GM23338 (cell line): ENCODE results near the gene HEXB. TPM values are rescaled to one million over a fixed set of nuclear protein-coding genes. Genes with fewer than 3 reads are reported as not detected.

Source experiments
- ATAC-seq: fragments of 200-7000 bp; cut with Tn5 transposase; 3 replicates; pipeline ENCODE4 v1.9.1; 2020
- DNase-seq: peaks from one replicate; pipeline ENCODE4 v3.0.0-alpha.2; 2015; ENCODE audit warnings: low spot score
- H2AFZ ChIP-seq: fragments of 200-600 bp; sonication (generic); 2 replicates; pipeline ENCODE4 v1.8.0; 2016; ENCODE audit warnings: antibody characterized with exemption, mild to moderate bottlenecking, moderate library complexity
- H3F3A ChIP-seq: fragments of 200-600 bp; sonication (generic); replicated peaks from 2 replicates; pipeline ENCODE4 v1.8.0; 2017; ENCODE audit warnings: antibody characterized with exemption, mixed run types, low read depth
- H3K27ac ChIP-seq: fragments of 200-600 bp; sonication (generic); 2 replicates; pipeline ENCODE4 v1.6.1; 2016; ENCODE audit warnings: low read depth
- H3K27me3 ChIP-seq: fragments of 200-600 bp; sonication (generic); 2 replicates; pipeline ENCODE4 v1.8.0; 2016; ENCODE audit warnings: mild to moderate bottlenecking, mixed run types, moderate library complexity; ENCODE audit not compliant: insufficient read depth
- H3K36me3 ChIP-seq: fragments of 200-600 bp; sonication (generic); 2 replicates; pipeline ENCODE4 v1.8.0; 2016; ENCODE audit warnings: mild to moderate bottlenecking; ENCODE audit not compliant: insufficient read depth
- H3K4me1 ChIP-seq: fragments of 200-600 bp; sonication (generic); 2 replicates; pipeline ENCODE4 v1.8.0; 2016; ENCODE audit warnings: mild to moderate bottlenecking, moderate library complexity; ENCODE audit not compliant: insufficient read depth
- H3K4me2 ChIP-seq: fragments of 200-600 bp; sonication (generic); 2 replicates; pipeline ENCODE4 v1.7.1; 2017; ENCODE audit warnings: mixed run types
- H3K4me3 ChIP-seq: fragments of 200-600 bp; sonication (generic); 2 replicates; pipeline ENCODE4 v1.6.1; 2016; ENCODE audit warnings: mixed run types
- H3K79me2 ChIP-seq: fragments of 200-600 bp; sonication (generic); replicated peaks from 2 replicates; pipeline ENCODE4 v1.8.0; 2017; ENCODE audit warnings: mild to moderate bottlenecking; ENCODE audit not compliant: insufficient read depth
- H3K9me2 ChIP-seq: fragments of 200-600 bp; sonication (generic); 2 replicates; pipeline ENCODE4 v1.8.0; 2017; ENCODE audit not compliant: insufficient read depth
- H4K20me1 ChIP-seq: fragments of 200-600 bp; sonication (generic); replicated peaks from 2 replicates; pipeline ENCODE4 v1.8.0; 2017; ENCODE audit warnings: mild to moderate bottlenecking; ENCODE audit not compliant: insufficient read depth
- H3K27ac Mint-ChIP-seq: 2 replicates; pipeline ENCODE4 v1.8.0; 2020; ENCODE audit warnings: inconsistent platforms, mild to moderate bottlenecking, moderate library complexity, mixed read lengths
- H3K27me3 Mint-ChIP-seq: 3 replicates; pipeline ENCODE4 v1.8.0; 2022; ENCODE audit warnings: low read depth, mild to moderate bottlenecking, moderate library complexity, mixed read lengths, inconsistent platforms; ENCODE audit not compliant: insufficient read depth, poor library complexity
- H3K36me3 Mint-ChIP-seq: 3 replicates; pipeline ENCODE4 v1.8.0; 2021; ENCODE audit warnings: low read depth, mild to moderate bottlenecking, inconsistent platforms, moderate library complexity, mixed read lengths
- H3K4me1 Mint-ChIP-seq: 3 replicates; pipeline ENCODE4 v1.8.0; 2020; ENCODE audit warnings: mild to moderate bottlenecking, inconsistent platforms, mixed read lengths
- H3K4me3 Mint-ChIP-seq: 3 replicates; pipeline ENCODE4 v1.8.0; 2021; ENCODE audit warnings: moderate library complexity, mild to moderate bottlenecking, inconsistent platforms, mixed read lengths
- H3K9me3 Mint-ChIP-seq: 3 replicates; pipeline ENCODE4 v1.8.0; 2020; ENCODE audit warnings: moderate library complexity, mild to moderate bottlenecking, inconsistent platforms, mixed read lengths
- CREB1 ChIP-seq: fragments of 250-450 bp; sonication (Bioruptor Pico); IDR thresholded peaks from 2 replicates; pipeline ENCODE4 v1.5.0; 2020; ENCODE audit warnings: low read depth, mild to moderate bottlenecking, moderate library complexity
- CTCF ChIP-seq, 2 experiments: fragments of 200-600 bp in 1 of 2; sonication (generic) in 1 of 2; conservative IDR thresholded peaks; 2 replicates each; pipeline versions ENCODE4 v1.5.1 to v1.6.1; 2016 to 2017; ENCODE audit warnings: antibody characterized with exemption in 2 of 2, low read depth in 2 of 2, mild to moderate bottlenecking in 2 of 2, moderate library complexity in 1 of 2
- ETS1 ChIP-seq: IDR thresholded peaks from 2 replicates; pipeline ENCODE4 v1.6.1; 2016; ENCODE audit warnings: antibody characterized with exemption
- EZH2 ChIP-seq: fragments of 200-600 bp; sonication (generic); IDR thresholded peaks from one replicate; pipeline ENCODE4 v1.8.0; 2017; ENCODE audit warnings: antibody characterized with exemption, mild to moderate bottlenecking, low read depth; ENCODE audit not compliant: unreplicated experiment
- EZH2phosphoT487 ChIP-seq: fragments of 200-600 bp; sonication (generic); IDR thresholded peaks from one replicate; pipeline ENCODE4 v1.8.1; 2018; ENCODE audit warnings: antibody characterized with exemption; ENCODE audit not compliant: unreplicated experiment
- JUNB ChIP-seq: IDR thresholded peaks from one replicate; pipeline ENCODE4 v1.6.1; 2016; ENCODE audit warnings: antibody characterized with exemption; ENCODE audit not compliant: unreplicated experiment
- NANOG ChIP-seq: IDR thresholded peaks from 2 replicates; pipeline ENCODE4 v1.6.1; 2016; ENCODE audit warnings: antibody characterized with exemption, borderline replicate concordance
- POLR2AphosphoS5 ChIP-seq: IDR thresholded peaks from 2 replicates; pipeline ENCODE4 v1.6.1; 2016; ENCODE audit warnings: antibody characterized with exemption, low read depth
- REST ChIP-seq: IDR thresholded peaks from one replicate; pipeline ENCODE4 v1.6.1; 2018; ENCODE audit warnings: antibody characterized with exemption; ENCODE audit not compliant: unreplicated experiment
- STAT1 ChIP-seq: IDR thresholded peaks from one replicate; pipeline ENCODE4 v1.6.1; 2016; ENCODE audit warnings: antibody characterized with exemption; ENCODE audit not compliant: unreplicated experiment
- ZNF114 ChIP-seq: fragments of 250-450 bp; sonication (Bioruptor Pico); IDR thresholded peaks from 2 replicates; pipeline ENCODE4 v1.5.0; 2020; ENCODE audit warnings: mild to moderate bottlenecking, moderate library complexity
- ZNF331 ChIP-seq: fragments of 250-450 bp; sonication (Bioruptor Pico); IDR thresholded peaks from 2 replicates; pipeline ENCODE4 v1.5.0; 2020; ENCODE audit warnings: low read depth, mild to moderate bottlenecking, moderate library complexity
- ZNF462 ChIP-seq: fragments of 250-450 bp; sonication (Bioruptor Pico); IDR thresholded peaks from 2 replicates; pipeline ENCODE4 v1.5.0; 2020; ENCODE audit warnings: mild to moderate bottlenecking, moderate library complexity
- polyA plus RNA-seq: library from polyadenylated mRNA; unstranded; fragments of >200 nt; fragmentation: Nextera tagmentation; extraction: Ambion mirVana; gene quantifications from 2 replicates; pipeline ENCODE4 v1.2.1, GENCODE V29; 2016
- total RNA-seq: library from RNA; depleted of rRNA; stranded (reverse); fragments of >200 nt; shearing (Covaris generic); gene quantifications from 2 replicates; pipeline ENCODE4 v1.2.3, GENCODE V29; 2014

HEXB gene
- total and polyA plus RNA-seq, 2 experiments from 2014 or later = 49.2 to 70.8 TPM

- no peak overlapping the region for H3K4me3 Mint-ChIP-seq
- H3K4me2 ChIP-seq = no peak overlapping the region
- H2AFZ ChIP-seq = no peak overlapping the region
- H3K36me3 Mint-ChIP-seq = peaks cover 31% of the 10 kb centered on the region
- peaks cover 29% of the 10 kb centered on the region for H4K20me1 ChIP-seq
- H3F3A ChIP-seq = 0 out of 2 replicates have a peak, but pooled peaks cover 6% of the 10 kb centered on the region
- H3K27ac Mint-ChIP-seq = no peak overlapping the region
- peaks cover 44% of the 10 kb centered on the region for H3K4me1 Mint-ChIP-seq
- no peak for TF ChIP-seq EZH2phosphoT487
- TF ChIP-seq POLR2AphosphoS5 = no peak
- no peak for TF ChIP-seq ETS1
- TF ChIP-seq NANOG = no peak
- no peak for TF ChIP-seq ZNF331 (CRISPR knock-in tag)
- no peak for TF ChIP-seq ZNF462
- no peak for TF ChIP-seq EZH2
- TF ChIP-seq CREB1 (CRISPR knock-in tag) = no peak
- no peak for TF ChIP-seq JUNB
- no peak for TF ChIP-seq REST
- TF ChIP-seq ZNF114 = no peak
- TF ChIP-seq CTCF (conservative IDR thresholded peaks at IDR 0.05; ENCODE audit: low read depth in 2 of 2) = no peak
- TF ChIP-seq STAT1 = no peak
- no peak overlapping the region for H3K4me3 ChIP-seq
- peaks cover 6% of the 10 kb centered on the region for H3K27me3 Mint-ChIP-seq
- H3K9me3 Mint-ChIP-seq = no peaks in the 10 kb centered on the region
- H3K4me1 ChIP-seq = peaks cover 32% of the 10 kb centered on the region
- peaks cover 44% of the 10 kb centered on the region for H3K79me2 ChIP-seq
- peaks cover 4% of the 10 kb centered on the region; the same call in 1 of the 2 replicates for H3K36me3 ChIP-seq
- no peak overlapping the region for H3K27ac ChIP-seq
- no peak for ATAC-seq
- H3K27me3 ChIP-seq = peaks cover 19% of the 10 kb centered on the region
- H3K9me2 ChIP-seq = no peaks in the 10 kb centered on the region
- DNase-seq = no peak
Observed at GRCh38 chr5:74636149-74636548, 48.9 kb upstream of the HEXB start.
